ENCODE results near the gene MCC. TPM values are rescaled to one million over a fixed set of nuclear protein-coding genes. Genes with fewer than 3 reads are reported as not detected.

MCC gene
- total RNA-seq, 1 donor from 2014 or later, result 1.1 TPM

DNA sequence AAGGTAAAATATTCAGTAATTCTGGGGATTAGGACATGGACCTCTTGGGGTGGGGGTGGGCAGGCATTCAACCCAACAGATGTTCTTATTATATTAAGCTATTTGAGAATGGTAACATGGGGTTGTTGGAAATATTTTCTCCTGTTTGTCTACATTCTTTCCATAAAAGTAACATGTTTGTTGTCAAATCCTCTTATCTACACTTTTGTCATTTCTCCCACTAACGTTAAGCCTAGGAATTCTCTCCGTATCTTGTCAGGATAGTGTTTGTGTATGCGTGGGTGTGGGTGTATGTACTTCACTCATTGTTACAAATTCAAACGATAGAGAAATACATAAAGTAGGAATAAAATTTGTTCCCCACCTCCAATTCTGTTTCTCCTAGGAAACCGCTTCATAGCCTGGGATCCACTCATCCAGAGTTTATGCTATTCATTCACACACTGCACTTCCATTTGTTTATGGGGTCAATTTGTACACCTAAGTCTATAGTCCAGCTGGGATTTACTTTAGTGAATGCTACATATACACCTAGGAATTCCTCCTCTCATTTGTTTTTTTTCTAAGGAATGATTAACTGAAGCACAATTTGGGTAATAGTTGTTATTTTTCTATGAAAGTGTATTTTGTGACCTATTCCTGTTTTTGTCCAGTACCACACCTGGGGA lies 294.8 kb downstream of the MCC start:
- no peaks in the 10 kb centered on the region for H3K36me3 Mint-ChIP-seq (ENCODE audit: low read depth)
- H3K9me3 Mint-ChIP-seq, result no peaks in the 10 kb centered on the region
- H3K4me1 Mint-ChIP-seq, result no peaks in the 10 kb centered on the region
- no peak overlapping the region for H3K4me3 Mint-ChIP-seq
- no peak overlapping the region for H3K27ac Mint-ChIP-seq
- intact Hi-C loops (cut with micrococcal nuclease), result no loop called here
- no peak for DNase-seq
- H3K27me3 Mint-ChIP-seq, result no peaks in the 10 kb centered on the region

DNA sequence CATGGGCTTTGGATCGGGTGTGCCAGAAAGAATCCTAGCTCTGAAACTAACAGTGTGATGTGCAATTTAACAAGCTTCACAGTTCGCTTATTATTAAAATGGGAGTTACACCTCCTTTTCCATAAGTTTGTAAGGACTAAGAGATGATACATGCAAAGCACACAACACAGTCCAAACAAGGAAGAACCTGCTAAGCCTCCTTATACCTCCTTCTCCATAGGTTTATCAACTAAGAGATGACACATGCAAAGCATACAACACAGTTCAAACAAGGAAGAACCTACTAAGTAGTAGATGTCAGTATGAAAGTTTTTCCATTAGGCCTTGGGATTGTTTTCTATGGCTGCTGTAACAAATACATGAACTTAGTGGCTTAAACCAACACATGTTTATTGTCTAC lies 295.7 kb downstream of the MCC start:
- no peaks in the 10 kb centered on the region for H3K27me3 Mint-ChIP-seq
- no peak for DNase-seq
- H3K4me1 Mint-ChIP-seq, result no peaks in the 10 kb centered on the region
- H3K9me3 Mint-ChIP-seq, result no peaks in the 10 kb centered on the region
- no peaks in the 10 kb centered on the region for H3K36me3 Mint-ChIP-seq (ENCODE audit: low read depth)
- no peak overlapping the region for H3K27ac Mint-ChIP-seq
- H3K4me3 Mint-ChIP-seq, result no peak overlapping the region
- intact Hi-C loops (cut with micrococcal nuclease), result no loop called here

GRCh38 chr5:113190347-113190746 lies 297.9 kb downstream of the MCC start:
- Mint-ChIP-seq H3K27ac (no peak overlapping the region), H3K4me3 (no peak overlapping the region), H3K36me3 (ENCODE audit: low read depth) (no peaks in the 10 kb centered on the region), H3K9me3 (no peaks in the 10 kb centered on the region), H3K4me1 (no peaks in the 10 kb centered on the region), H3K27me3 (peaks cover 4% of the 10 kb centered on the region)
- intact Hi-C loops (cut with micrococcal nuclease), result no loop called here
- DNase-seq, result no peak

DNA sequence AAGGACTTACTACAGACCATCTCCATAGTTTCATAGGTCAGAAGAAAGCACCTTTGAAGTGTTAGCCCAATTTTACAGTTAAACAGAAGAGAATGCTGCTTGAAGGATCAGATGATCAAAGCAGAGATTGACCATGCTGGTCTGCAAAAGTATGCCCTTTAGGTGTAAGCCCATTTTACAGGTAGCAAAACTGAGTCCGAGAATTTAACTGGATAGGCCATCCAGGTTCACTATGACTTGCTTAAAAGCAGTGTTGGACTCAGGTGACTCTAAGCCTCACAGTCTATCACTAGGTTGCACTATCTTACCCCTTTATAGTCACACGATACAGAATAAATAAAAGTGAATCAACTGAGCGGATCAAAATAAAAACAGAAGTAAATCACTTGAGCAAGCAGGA lies 299.0 kb downstream of the MCC start:
- no peaks in the 10 kb centered on the region for H3K9me3 Mint-ChIP-seq
- no peak overlapping the region for H3K27ac Mint-ChIP-seq
- no peaks in the 10 kb centered on the region for H3K4me1 Mint-ChIP-seq
- intact Hi-C loops (cut with micrococcal nuclease), result no loop called here
- peaks cover 7% of the 10 kb centered on the region for H3K27me3 Mint-ChIP-seq
- H3K36me3 Mint-ChIP-seq (ENCODE audit: low read depth), result no peaks in the 10 kb centered on the region
- H3K4me3 Mint-ChIP-seq, result no peak overlapping the region
- no peak for DNase-seq

DNA sequence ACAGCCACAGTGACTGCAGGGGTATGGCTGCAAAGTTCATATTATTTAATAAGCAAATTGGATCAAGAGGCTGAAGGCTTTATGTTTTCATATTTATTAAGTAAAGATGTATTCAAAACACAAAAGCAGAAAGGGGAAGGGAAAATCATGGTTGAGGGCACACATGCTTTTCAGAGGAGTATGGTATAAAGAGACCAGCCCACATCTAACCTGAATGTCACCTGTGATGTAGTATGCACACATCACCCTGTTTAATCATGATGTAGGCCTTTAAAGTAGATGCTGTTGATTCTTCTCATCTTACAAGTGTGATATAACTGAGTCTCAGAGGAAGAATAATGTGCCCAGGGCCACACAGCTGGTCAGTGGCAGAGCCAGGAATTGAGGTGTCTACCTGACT lies 299.8 kb downstream of the MCC start:
- Mint-ChIP-seq H3K27ac (no peak overlapping the region), H3K27me3 (peaks cover 7% of the 10 kb centered on the region), H3K4me1 (no peaks in the 10 kb centered on the region), H3K9me3 (no peaks in the 10 kb centered on the region), H3K4me3 (no peak overlapping the region), H3K36me3 (ENCODE audit: low read depth) (no peaks in the 10 kb centered on the region)
- no peak for DNase-seq
- intact Hi-C loops (cut with micrococcal nuclease), result no loop called here

GRCh38 chr5:113187906-113188305 lies 300.3 kb downstream of the MCC start:
- Mint-ChIP-seq H3K4me3 (no peak overlapping the region), H3K27me3 (peaks cover 7% of the 10 kb centered on the region), H3K4me1 (no peaks in the 10 kb centered on the region), H3K9me3 (no peaks in the 10 kb centered on the region), H3K27ac (no peak overlapping the region), H3K36me3 (ENCODE audit: low read depth) (no peaks in the 10 kb centered on the region)
- no peak for DNase-seq
- intact Hi-C loops (cut with micrococcal nuclease), result no loop called here

DNA sequence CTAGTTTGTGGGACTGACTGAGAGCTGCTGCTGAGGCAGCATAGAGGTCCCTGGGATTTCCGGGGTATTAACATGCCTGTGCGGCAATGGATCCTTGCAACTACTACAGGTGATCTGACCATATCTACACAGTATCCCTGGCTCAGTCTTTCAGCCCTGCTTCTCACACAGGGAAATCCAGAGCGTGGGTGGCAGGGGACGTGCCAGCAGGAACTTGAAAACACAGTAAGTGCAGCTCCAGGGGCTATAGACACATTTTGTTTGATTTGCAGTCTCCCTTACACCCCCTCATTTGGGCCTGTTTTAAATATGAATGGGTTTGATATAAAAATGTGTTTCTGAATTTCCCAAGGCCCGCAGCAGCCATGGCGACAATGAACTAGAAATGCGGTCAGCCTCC lies 302.2 kb downstream of the MCC start:
- H3K27me3 Mint-ChIP-seq, result peaks cover 7% of the 10 kb centered on the region
- intact Hi-C loops (cut with micrococcal nuclease), result no loop called here
- no peaks in the 10 kb centered on the region for H3K36me3 Mint-ChIP-seq (ENCODE audit: low read depth)
- H3K27ac Mint-ChIP-seq, result no peak overlapping the region
- H3K4me1 Mint-ChIP-seq, result no peaks in the 10 kb centered on the region
- no peak overlapping the region for H3K4me3 Mint-ChIP-seq
- no peak for DNase-seq
- no peaks in the 10 kb centered on the region for H3K9me3 Mint-ChIP-seq

- peaks cover 7% of the 10 kb centered on the region for H3K27me3 Mint-ChIP-seq
- no peak overlapping the region for H3K27ac Mint-ChIP-seq
- intact Hi-C loops (cut with micrococcal nuclease), result no loop called here
- H3K9me3 Mint-ChIP-seq, result no peaks in the 10 kb centered on the region
- DNase-seq, result no peak
- no peak overlapping the region for H3K4me3 Mint-ChIP-seq
- no peaks in the 10 kb centered on the region for H3K4me1 Mint-ChIP-seq
- H3K36me3 Mint-ChIP-seq (ENCODE audit: low read depth), result no peaks in the 10 kb centered on the region
These were observed 304.6 kb downstream of the MCC start for GRCh38 chr5:113183694-113184093.

DNA sequence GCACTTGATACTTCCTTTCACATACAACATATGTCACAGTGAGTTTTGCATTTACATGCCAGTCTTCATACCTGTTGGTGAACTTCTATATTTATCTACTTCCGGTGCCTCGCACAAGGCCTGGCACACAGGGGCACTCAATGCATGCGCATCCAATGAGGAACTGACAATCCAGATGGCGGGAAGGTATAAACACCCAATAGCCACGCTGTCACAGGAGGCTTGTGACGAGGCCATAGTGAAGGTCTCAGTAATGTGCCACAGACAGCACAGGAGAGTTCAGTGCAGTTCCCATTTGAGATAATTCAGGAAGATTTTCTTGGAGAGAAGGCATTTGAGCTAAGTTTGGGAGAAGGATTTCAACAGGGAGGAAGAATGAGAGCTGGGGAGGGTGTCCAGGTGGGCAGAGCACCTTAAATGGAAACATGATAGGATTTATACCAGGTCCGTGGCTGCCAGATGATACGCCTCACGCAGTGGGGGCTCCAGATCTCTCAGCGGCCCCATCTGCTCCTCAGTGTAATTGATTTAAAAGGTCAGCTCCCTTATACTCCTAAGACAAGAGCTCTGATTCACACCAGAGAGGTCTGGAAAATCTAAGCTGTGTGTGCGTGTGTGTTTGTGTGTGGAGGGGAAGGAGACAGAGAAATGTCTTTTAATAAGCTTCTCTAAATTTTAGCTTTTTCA lies 305.5 kb downstream of the MCC start:
- intact Hi-C loops (cut with micrococcal nuclease), result no loop called here
- H3K9me3 Mint-ChIP-seq, result no peaks in the 10 kb centered on the region
- H3K27me3 Mint-ChIP-seq, result peaks cover 7% of the 10 kb centered on the region
- DNase-seq, result no peak
- no peaks in the 10 kb centered on the region for H3K4me1 Mint-ChIP-seq
- H3K4me3 Mint-ChIP-seq, result no peak overlapping the region
- H3K27ac Mint-ChIP-seq, result no peak overlapping the region
- H3K36me3 Mint-ChIP-seq (ENCODE audit: low read depth), result no peaks in the 10 kb centered on the region

- DNase-seq, result no peak
- Mint-ChIP-seq H3K36me3 (ENCODE audit: low read depth) (no peaks in the 10 kb centered on the region), H3K4me1 (no peaks in the 10 kb centered on the region), H3K27me3 (peaks cover 6% of the 10 kb centered on the region), H3K27ac (no peak overlapping the region), H3K9me3 (no peaks in the 10 kb centered on the region), H3K4me3 (no peak overlapping the region)
- intact Hi-C loops (cut with micrococcal nuclease), result no loop called here
These were observed 306.3 kb downstream of the MCC start for GRCh38 chr5:113181853-113182490.

GRCh38 chr5:113181409-113181808 lies 306.8 kb downstream of the MCC start:
- no peak for DNase-seq
- Mint-ChIP-seq H3K27ac (no peak overlapping the region), H3K4me1 (no peaks in the 10 kb centered on the region), H3K9me3 (no peaks in the 10 kb centered on the region), H3K36me3 (ENCODE audit: low read depth) (no peaks in the 10 kb centered on the region), H3K27me3 (peaks cover 9% of the 10 kb centered on the region), H3K4me3 (no peak overlapping the region)
- intact Hi-C loops (cut with micrococcal nuclease), result no loop called here

DNA sequence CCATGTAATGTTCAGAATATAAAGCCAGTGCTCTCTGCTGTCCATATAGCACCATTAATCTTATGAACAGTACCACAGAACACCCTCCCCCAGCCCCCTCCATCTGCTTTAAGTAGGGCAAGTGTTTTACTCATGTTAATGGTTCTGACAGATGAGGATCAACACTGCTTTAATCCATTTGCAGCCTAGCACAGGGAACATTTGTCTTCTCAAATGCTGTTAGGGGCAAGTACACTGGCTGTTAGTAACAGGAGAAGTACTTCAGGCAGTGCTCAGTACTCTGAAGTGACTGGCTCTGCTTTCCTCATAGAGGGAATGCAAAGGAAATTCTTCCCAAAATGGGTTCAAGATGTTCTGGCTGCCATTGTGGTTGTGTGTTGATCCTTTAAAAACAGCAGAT lies 309.1 kb downstream of the MCC start:
- H3K36me3 Mint-ChIP-seq (ENCODE audit: low read depth), result no peaks in the 10 kb centered on the region
- no peaks in the 10 kb centered on the region for H3K4me1 Mint-ChIP-seq
- peaks cover 12% of the 10 kb centered on the region for H3K27me3 Mint-ChIP-seq
- no peak overlapping the region for H3K27ac Mint-ChIP-seq
- H3K4me3 Mint-ChIP-seq, result no peak overlapping the region
- no peak for DNase-seq
- intact Hi-C loops (cut with micrococcal nuclease), result no loop called here
- no peaks in the 10 kb centered on the region for H3K9me3 Mint-ChIP-seq

DNA sequence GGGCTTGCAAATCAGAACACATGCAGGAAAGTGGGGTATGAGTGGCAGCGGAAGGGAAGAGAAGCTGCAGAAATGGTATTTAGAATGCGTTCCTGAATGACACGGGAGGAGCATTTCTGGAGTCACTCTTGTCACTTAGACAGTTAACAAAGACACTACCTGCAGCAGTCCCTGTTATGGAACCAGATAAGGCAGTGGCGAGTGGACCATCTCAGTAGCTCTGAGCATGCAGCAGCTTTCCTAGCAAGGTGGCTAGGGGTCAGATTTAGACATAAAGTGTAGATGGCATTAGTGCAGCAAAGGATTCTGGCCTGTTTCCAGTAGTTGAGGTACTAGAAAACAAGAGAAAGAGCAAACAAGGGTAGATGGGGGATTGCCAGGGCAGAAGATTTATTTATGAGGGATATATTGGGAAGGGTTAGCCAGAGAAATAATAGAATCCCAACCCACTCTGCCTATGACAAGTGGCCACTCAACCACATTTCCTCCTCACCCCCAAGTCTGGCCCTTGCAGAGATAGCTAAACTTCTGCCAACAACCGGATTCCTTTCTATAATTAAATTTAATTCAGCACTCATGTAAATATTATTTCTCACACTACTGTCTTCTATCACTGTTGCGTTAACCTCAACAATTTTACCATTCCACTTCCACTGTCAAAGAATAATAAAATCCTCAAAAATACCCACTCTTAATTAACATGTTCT lies 310.0 kb downstream of the MCC start:
- Mint-ChIP-seq H3K27me3 (peaks cover 16% of the 10 kb centered on the region), H3K9me3 (no peaks in the 10 kb centered on the region), H3K4me3 (no peak overlapping the region), H3K36me3 (ENCODE audit: low read depth) (no peaks in the 10 kb centered on the region), H3K27ac (no peak overlapping the region), H3K4me1 (no peaks in the 10 kb centered on the region)
- no peak for DNase-seq
- intact Hi-C loops (cut with micrococcal nuclease), result no loop called here

DNA sequence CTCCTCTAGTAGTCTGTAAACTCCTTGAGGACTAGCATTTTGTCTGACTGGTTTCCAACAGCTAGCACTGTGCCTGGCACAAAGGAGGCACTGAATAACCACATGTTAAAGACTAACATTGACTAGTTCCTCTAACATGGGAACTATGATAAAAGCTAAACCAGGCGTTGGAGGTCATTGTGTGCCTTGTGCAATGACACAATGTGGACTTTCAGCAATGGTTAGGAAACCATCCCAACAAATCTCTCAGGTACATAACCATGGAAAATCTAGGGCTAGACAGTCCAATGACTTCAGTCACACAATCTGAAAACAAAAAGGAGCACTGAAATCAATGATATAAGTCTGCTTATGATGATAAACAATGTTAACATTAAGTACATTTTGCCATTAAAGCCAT lies 311.0 kb downstream of the MCC start:
- peaks cover 21% of the 10 kb centered on the region for H3K27me3 Mint-ChIP-seq
- H3K36me3 Mint-ChIP-seq (ENCODE audit: low read depth), result no peaks in the 10 kb centered on the region
- H3K4me1 Mint-ChIP-seq, result no peaks in the 10 kb centered on the region
- no peak overlapping the region for H3K4me3 Mint-ChIP-seq
- H3K27ac Mint-ChIP-seq, result no peak overlapping the region
- intact Hi-C loops (cut with micrococcal nuclease), result no loop called here
- no peaks in the 10 kb centered on the region for H3K9me3 Mint-ChIP-seq
- no peak for DNase-seq

Data from activated CD4-positive, alpha-beta T cell treated with anti-CD3 and anti-CD28 coated beads, Interleukin-2, amount 10 ng/mL, durations not matched to agents 24 days and 14 days (primary cell).